HUDEP-2 (cell line): ENCODE measurements around the gene VPS29.
"Not testable (repeated sequence)": the region's sequence is repeated elsewhere in the genome, so short reads cannot be mapped to it uniquely, and the experiment has no call there.

Source experiments
- DNase-seq, 76 experiments: peaks; one replicate each; lab custom pipeline; 2025; ENCODE audit not compliant: unreplicated experiment in 76 of 76; lab: John Stamatoyannopoulos, UW

Gene VPS29

GRCh38 chr12:110501752-110502738 is at the start of gene VPS29, which contains the start of gene RAD9B:
TSS of gene VPS29 (minus strand) at chr12:110502111. CDS start at chr12:110502051, 60 bp downstream.
TSS of gene RAD9B (plus strand) at chr12:110502331. CDS start at chr12:110502338, 7 bp downstream.
- peak; percentile 52 to 99 (median 96) for DNase-seq

GRCh38 chr12:110550981-110551380 is 49.1 kb upstream of the VPS29 start:
- DNase-seq, result no peak

GRCh38 chr12:110549716-110550115 is 47.8 kb upstream of the VPS29 start:
- DNase-seq, result no peak

DNA sequence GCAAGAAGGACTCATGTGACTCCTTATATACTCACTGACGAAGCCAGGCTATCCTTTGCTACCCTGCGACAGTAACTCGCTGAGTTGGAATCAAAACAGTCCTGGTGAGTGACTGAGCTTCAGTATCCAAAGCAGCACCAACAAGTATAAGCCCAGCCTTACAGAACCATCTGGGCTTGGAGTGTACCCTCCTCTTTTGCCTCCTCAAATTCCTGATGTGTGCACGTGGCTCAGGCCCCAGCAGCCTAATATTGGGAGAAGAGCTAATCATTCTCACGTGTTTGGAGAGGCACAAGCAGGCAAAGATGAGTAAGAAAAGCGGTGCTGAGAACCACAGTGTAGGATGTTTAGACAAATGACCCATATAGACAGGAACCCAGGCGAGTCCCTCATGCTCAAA is 46.8 kb upstream of the VPS29 start:
- no peak for DNase-seq

DNA sequence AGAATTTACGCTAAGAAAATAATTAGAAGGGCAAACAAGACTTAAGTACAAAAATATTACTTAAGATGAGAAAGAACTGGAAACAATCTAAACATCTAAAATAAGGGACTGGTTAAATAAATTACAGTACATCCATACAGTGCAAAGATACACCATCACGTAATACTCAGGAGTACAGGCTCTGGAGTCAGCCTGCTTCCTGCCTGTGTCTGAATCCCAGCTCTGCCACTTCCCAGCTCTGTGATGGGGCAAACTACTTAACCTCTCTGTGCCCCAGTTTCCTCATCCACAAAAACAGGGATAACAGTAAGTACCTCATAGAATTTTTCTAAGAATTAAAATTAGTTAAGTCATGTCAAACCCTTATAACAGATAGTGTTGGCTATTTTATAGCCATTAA is 45.2 kb upstream of the VPS29 start:
- DNase-seq, result no peak

GRCh38 chr12:110546339-110546738 is 44.4 kb upstream of the VPS29 start:
- DNase-seq, result no peak

DNA sequence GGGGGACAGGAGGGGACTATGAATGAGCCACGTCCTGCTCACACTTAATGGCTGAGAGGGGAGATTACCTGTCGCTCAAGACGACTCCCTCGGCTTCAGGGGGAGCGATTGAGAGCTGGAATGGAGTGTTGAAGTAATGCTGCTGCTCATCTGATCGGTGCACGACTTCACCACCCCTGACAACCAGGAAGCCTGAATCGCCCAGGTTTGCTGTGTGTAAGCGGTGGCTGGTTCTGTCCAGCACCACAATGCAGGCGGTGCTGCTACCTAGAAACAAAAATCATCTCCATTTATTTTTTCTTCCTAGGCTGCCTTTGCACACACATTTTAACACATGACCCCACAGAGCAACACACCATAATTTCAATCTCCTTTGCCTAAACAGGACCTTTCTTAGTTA is 43.9 kb upstream of the VPS29 start:
- DNase-seq, result no peak

DNA sequence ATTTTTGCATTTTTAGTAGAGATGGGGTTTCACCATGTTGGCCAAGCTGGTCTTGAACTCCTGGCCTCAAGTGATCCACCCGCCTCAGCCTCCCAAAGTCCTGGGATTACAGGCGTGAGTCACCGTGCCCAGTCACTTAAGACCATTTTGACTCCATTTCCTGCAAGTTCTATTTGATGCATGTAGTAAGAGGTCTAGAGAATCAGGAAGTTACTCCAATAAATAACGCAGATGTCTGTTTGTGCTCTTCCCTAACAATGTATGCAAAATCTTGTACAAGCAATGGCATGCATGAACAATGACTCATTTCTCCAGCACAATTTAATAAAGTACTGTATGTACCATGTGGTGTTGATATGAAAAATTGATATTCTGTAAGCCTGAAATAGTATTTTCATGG is 43.3 kb upstream of the VPS29 start:
- not testable (repeated sequence) for DNase-seq

- DNase-seq, result no peak
Measured at GRCh38 chr12:110543965-110544364, 42.1 kb upstream of the VPS29 start.

DNA sequence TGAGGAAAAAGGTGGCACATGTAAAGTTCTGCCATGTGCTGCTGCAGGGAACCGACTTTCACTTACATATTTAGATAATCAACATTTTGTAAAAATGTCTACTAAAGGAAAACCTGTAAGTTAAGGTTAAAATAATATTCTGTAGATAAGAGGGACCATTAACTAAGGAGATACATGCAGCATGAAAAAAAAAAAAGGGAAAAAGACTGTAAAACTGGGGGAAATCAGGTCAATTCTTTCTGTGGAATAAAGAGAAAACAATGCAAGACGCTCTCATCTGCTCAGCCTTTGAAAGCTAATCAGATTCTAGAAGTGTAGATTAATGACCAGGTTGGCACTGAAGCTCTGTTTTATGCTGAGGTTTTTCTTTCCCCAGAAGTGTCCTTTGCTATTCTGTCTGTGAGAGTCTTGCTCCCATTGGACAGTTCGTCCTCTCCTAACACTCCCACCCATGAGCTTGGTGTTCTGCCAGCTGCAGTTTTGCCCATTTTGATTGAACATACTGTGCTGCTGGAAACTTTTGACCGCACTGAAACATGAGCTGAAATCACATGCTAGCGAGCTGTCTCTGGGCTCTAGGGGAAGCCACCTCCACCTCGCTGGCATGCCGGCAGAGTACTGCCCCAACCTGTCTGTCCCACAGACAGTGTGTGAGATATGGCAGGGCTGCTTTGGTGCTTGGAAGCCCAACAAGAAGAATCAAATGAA is 41.5 kb upstream of the VPS29 start:
- DNase-seq, result peak in 72 of 76 experiments; percentile 12 to 93 (median 71)

GRCh38 chr12:110540048-110540447 is 38.1 kb upstream of the VPS29 start:
- DNase-seq, result no peak

DNA sequence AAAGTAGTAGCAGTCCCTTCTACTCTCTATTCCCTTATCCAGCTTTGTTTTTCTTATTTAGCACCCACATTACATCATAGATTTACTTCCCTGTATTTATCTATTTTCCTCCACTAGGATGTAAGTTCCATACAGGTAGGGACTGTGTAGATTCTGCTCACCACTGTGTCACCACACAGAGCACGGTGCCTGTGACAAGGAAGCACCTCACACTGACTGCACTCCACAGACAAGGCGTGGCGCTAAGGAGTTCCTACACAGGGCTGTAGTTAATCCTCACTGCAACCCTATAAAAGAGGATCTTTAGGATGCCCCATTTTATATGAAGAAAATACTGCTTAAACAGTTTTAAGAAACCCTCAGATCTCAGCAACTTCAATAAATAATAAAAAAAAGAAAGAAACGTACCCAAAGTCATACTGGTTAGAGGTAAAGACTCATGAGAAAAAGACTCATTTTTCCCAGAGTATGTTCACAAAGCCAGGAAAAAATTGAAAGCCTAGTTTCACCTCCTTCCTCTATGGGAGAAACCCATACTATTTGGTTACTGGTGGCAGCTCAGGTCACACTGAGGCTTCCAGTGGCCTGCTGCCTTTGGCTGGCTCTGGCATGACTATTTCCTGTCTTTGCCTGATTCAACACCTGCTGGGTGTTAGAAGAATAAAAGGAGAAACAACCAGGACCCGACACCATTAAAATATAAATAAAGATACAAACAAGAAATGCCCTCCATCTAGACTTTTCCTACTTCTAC is 37.1 kb upstream of the VPS29 start:
- no peak for DNase-seq

DNA sequence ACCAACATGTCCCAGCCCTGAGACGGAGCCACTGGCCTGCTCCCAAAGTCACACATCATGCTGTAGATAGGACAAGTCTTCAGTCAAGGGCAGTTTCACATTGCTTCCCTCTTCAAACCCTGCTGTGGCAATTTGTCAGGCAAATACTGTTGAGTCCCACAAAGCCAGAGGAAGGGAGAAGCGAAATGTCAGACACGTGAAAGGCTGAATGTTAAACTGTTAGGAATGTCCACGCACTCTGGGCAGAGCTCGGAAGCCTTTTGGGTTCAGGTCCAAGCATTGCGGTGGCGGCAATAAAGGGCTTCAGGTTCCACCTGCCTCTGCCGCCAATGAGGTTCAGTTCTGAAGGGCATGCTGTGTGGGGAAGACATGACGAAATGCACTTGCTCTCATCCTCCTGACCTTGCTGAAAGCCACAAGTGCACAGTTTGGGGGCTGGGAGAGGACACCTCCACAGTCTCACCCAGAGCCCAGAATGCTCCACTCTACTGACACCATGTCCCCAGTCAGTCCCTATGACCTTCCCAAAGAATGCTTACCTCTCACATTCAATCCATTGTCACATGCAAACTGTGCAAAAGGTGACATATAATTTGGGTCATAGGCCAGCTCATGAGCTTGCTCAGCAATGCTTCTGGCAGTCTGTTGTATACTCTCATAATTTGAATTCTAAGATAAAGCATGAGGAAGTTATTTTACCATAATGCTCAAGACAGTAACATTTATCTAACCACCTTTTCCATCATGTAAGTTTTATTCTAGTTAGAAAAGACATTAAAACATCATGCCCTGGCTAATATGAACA is 35.9 kb upstream of the VPS29 start:
- DNase-seq, result no peak

DNA sequence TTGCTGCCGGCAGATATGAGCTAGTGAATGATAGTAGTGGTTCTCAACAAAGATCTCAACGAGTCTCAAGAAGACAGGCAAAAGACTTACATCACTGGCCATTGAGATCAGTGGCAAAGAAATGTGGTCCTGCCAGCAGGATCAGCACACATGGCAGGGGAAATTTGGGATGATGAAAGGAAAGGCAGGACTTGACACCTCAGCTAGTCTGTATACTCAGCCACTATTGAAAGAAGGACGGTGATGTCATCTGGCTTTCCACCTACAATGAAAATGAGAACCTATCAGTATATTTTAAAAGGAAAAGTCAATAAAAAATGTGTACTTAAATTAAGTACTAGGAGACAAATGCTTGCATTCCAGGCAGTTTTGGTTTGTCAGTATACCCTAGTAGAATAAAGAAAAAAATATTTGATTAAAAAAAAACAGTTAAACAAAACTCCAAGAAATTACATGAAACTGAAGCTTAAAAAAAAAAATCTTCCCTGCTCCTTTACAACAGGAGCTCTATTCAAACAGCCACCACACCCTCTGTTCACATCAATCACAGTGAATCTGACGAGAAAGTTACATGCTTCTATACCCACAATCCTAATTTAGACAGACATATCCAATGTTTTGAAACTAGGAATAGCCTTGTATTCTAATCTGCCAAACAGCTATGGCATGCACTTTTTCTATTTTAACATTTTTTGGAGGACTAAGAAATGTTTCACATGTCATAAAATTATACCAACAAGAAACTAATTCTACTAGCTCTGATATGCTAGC is 35.1 kb upstream of the VPS29 start:
- DNase-seq, result no peak

GRCh38 chr12:110534811-110535210 is 32.9 kb upstream of the VPS29 start:
- no peak for DNase-seq

DNA sequence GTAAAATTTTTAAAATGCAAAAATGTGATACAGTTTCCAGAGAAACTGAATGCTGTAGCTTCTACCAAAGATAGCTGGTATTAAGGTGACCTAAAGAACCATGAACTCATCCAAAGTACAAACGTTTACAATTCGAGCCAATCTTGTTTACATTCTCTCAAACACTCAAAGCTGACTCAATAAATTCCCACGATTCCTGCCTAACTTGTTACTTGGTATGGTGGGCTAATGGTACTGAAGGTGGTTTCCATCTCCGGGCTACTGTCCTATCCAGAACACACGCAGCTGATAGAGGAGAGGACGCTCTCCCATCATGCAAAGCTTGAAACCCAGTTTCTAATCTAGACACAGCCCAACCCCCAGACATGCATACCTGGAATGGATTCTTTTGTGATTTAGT is 31.7 kb upstream of the VPS29 start:
- DNase-seq, result no peak

GRCh38 chr12:110532644-110533043 is 30.7 kb upstream of the VPS29 start:
- DNase-seq, result no peak

DNA sequence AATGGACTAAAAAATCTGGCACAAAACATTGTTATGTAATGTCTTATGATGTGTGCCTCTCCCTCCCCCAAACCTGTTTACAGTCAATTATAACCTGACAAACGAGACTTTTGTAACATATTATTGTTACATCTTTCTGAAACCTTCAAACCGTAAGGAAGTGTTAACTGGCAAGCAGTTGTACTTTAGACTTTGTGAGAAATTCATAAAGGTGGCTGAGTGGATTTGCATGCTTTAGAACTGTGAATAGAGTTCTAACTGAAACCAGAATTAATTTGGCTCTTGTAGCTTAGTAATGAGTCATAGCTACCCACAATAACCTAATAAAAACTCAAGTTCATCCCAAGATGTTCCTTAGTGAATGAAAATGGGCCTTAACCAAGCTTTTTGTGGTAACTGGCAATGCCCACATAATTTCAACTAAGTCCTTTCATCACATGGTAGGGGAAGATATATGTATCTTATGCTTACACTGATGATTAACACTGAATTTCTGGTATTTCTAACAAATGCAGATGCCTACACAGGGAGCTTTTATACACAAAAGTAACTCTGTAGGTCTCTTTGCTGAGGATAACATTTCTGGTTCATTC is 29.9 kb upstream of the VPS29 start:
- DNase-seq, result no peak

DNA sequence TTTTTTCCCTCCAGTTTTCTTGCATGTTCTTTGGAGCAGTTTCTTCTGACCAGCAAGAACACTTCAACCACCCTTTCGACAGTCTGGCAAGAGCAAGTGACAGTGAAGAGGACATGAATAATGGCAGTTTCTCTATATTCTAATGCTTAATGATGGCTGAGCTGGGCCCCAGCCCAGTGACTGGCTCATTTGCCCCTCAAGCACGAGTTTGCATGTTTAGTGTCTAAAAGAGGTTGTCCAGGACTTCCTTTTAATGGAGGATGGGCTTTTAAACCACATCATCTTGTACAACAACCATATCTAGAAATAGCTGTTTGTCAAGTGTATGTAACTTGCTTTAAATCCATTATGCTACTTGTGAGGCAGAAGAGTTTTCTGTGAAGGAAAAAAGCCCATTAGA is 28.6 kb upstream of the VPS29 start:
- no peak for DNase-seq
